ENCODE measurements around the gene NHEJ1. TPM values are rescaled to one million over a fixed set of nuclear protein-coding genes. Genes with fewer than 3 reads are reported as not detected.

The NHEJ1 gene
- total RNA-seq, 2 donors from 2014 or later: 15.2 to 16.9 TPM

DNA sequence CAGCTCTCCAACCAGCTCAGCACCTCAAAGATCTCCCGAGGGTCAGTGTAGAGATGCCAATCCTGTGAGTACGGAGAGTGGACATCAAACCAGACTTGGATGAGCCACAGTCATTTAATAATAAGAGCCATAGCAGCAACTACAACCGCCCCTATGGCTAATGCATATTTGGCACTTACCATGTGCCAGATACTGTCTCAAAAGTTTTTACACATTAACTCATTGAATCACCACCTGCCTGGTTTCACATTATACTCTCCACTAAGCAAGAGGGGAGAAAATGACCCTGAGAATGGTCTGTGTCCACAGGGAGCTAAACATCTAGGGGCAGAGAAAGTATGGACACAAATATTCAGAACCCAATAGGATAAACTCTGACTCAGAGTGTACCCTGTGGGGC, 13.5 kb upstream of the NHEJ1 start:
- DNase-seq (ENCODE audit: low spot score): no peak
- WGBS: 92% methylated on average over 3 of the region's 3 CpGs
- Histone ChIP-seq H3K27me3 (replicated peaks; ENCODE audit: insufficient read depth) (no peaks in the 10 kb centered on the region), H3K4me3 (no peak overlapping the region), H3K4me1 (replicated peaks) (peaks cover 10% of the 10 kb centered on the region), H3K36me3 (no peaks in the 10 kb centered on the region), H3K9me3 (no peaks in the 10 kb centered on the region), H3K27ac (no peak overlapping the region)
- intact Hi-C loops (cut with DNase I): loop anchor here (10.0 kb wide), 1 partner anchor 341 kb away; the partner anchor contains the start of gene ASIC4
- TF ChIP-seq POLR2AphosphoS5 (IDR thresholded peaks at IDR 0.05) (no peak), CTCF (IDR thresholded peaks at IDR 0.05) (no peak), POLR2A (IDR thresholded peaks at IDR 0.05) (no peak)

DNA sequence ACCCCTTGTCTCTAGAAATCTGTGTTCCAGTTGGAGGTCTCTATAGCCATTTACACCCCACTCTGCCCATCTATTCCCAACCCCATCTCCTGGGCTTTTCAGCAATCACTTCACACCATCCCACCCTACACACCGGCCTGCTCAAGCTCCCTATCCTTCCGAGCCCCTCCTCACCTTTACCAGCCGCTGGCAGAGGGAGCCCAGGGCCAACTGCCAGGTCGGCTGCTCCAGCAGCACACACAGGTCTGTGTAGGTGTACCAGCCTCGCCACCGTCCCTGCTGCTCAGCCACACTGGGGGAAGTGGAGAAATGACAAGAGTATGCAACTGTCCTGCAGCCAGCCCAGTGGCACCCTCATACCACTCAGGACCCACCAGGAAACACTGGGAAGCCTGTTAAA, 12.6 kb upstream of the NHEJ1 start:
- no peaks in the 10 kb centered on the region for H3K27me3 ChIP-seq (replicated peaks; ENCODE audit: insufficient read depth)
- no peaks in the 10 kb centered on the region for H3K36me3 ChIP-seq
- 87% methylated on average over 6 of the region's 6 CpGs for WGBS
- DNase-seq (ENCODE audit: low spot score): no peak
- intact Hi-C loops (cut with DNase I): loop anchor here (10.0 kb wide), 1 partner anchor 342 kb away; the partner anchor contains the start of gene ASIC4
- H3K4me1 ChIP-seq (replicated peaks): peaks cover 6% of the 10 kb centered on the region
- no peaks in the 10 kb centered on the region for H3K9me3 ChIP-seq
- TF ChIP-seq CTCF (IDR thresholded peaks at IDR 0.05) (no peak), POLR2A (IDR thresholded peaks at IDR 0.05) (no peak)
- H3K27ac ChIP-seq: no peak overlapping the region
- H3K4me3 ChIP-seq: no peak overlapping the region

DNA sequence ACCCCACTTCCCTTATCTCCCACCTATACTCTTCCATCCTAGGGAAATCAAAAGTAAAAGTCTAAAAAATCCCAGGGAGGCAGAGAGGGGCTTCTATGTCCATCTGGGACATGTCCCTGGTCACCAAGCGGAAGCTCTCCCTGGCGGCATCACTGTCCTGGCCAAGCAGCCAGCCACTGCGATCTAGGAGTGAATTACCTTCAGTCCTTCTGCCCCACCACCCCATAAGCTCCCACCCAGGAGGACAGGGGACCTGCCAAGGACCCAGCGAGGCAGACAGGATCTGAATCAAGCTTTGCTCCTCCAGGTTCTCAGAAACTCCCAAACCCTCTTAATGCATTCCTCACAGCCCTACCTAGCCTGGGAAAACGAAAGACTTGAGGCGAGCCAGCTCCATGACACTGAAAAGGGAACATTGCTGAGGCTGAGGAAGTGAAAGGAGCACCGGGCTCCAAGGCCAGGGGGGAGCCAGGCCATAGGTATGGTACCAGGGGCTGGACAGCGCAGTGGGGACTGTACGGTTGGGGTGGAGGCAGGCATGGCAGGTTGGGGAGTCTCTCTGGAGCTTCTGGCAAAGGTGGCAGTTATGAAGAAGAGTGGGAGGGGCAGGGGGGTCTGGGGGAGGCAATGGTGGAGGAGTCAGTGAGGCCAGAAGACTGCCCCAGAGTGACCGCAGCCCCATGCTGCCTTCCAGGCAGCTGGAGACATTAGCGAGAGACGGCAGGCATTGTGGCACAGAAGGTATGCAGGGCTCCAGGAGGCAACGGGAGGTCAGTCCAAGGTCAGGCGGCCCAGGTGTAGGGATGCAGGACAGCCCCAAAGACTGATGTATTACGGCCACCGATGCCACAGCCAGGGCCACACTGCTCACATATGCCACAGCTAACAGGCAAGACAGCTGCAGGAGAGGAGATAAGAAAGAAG, 11.9 kb upstream of the NHEJ1 start:
- Histone ChIP-seq H3K36me3 (no peaks in the 10 kb centered on the region), H3K27me3 (replicated peaks; ENCODE audit: insufficient read depth) (no peaks in the 10 kb centered on the region), H3K4me3 (no peak overlapping the region), H3K27ac (peak overlapping the region in 1 of 2 donors; percentile 17), H3K4me1 (replicated peaks) (peaks cover 6% of the 10 kb centered on the region), H3K9me3 (no peaks in the 10 kb centered on the region)
- no peak for DNase-seq (ENCODE audit: low spot score)
- WGBS: 84% methylated on average over 16 of the region's 16 CpGs
- no peak for TF ChIP-seq CTCF (IDR thresholded peaks at IDR 0.05)
- TF ChIP-seq POLR2A (IDR thresholded peaks at IDR 0.05): no peak
- TF ChIP-seq POLR2AphosphoS5 (IDR thresholded peaks at IDR 0.05): no peak
- intact Hi-C loops (cut with DNase I): loop anchor here (10.0 kb wide), 1 partner anchor 342 kb away; the partner anchor contains the start of gene ASIC4

GRCh38 chr2:219171231-219171651, 10.6 kb upstream of the NHEJ1 start:
- peak; percentile 42 for DNase-seq (ENCODE audit: low spot score)
- Histone ChIP-seq H3K36me3 (no peaks in the 10 kb centered on the region), H3K27me3 (replicated peaks; ENCODE audit: insufficient read depth) (no peaks in the 10 kb centered on the region), H3K4me1 (replicated peaks) (peaks cover 6% of the 10 kb centered on the region), H3K27ac (peak overlapping the region; percentile 40 to 42), H3K4me3 (no peak overlapping the region), H3K9me3 (no peaks in the 10 kb centered on the region)
- TF ChIP-seq CTCF (IDR thresholded peaks at IDR 0.05) (peak; percentile 16 to 68 (median 62)), POLR2AphosphoS5 (IDR thresholded peaks at IDR 0.05) (peak; percentile 58), POLR2A (IDR thresholded peaks at IDR 0.05) (no peak)
- intact Hi-C loops (cut with DNase I): loop anchor here (10.0 kb wide), 1 partner anchor 344 kb away; the partner anchor contains the start of gene ASIC4
- WGBS: 32% methylated on average over 6 of the region's 6 CpGs
